HG02884 (cell line): ENCODE data around the gene OPN4.

ENCODE experiments used
- ATAC-seq: cut with Tn5 transposase; IDR thresholded peaks from one replicate; pipeline ENCODE4 v1.9.1; 2021; ENCODE audit warnings: mild to moderate bottlenecking, moderate library complexity; ENCODE audit not compliant: unreplicated experiment

Gene OPN4

DNA sequence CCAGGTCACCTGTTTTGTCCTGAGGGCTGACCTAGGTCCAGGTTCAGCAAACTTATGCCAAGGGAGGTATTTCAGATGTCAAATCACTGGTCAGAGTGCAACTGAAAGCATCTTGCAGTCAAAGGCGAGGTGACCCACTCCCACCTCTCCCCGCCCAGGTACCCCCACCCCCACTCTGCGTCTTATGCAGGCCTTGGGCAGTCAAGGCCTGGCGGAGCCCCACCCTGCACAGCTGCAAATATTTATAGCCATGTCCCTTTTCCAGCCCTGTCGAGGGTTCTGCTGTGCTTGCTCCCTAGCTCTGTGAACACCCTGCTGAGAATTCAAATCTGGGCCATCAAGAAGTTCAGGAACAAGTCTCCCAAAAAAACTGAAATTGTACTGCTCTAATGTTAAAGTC, 61.5 kb downstream of the OPN4 start:
- no peak for ATAC-seq
